ENCODE measurements around the gene ETS1.

ETS1 gene

DNA sequence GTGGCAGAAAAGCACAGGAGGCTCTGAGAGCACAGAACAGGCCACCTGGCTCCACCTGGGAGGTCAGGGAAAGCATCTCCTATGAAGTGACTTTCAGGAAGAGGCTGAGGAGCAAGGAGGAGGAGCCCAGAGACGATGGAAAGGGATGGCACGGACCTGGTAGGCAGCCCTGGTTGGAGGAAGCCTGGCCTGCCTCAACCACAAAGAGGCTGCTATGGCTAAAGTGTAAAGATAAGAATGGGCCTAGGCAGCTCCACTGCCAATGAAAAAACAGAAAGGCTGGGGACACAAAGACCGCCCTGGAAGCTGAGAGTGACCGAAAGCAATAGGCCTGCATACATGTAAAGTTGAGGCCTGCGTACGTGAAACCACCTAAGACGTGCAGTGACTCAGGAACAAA lies 31.2 kb upstream of the ETS1 start:
- no peak for DNase-seq

DNA sequence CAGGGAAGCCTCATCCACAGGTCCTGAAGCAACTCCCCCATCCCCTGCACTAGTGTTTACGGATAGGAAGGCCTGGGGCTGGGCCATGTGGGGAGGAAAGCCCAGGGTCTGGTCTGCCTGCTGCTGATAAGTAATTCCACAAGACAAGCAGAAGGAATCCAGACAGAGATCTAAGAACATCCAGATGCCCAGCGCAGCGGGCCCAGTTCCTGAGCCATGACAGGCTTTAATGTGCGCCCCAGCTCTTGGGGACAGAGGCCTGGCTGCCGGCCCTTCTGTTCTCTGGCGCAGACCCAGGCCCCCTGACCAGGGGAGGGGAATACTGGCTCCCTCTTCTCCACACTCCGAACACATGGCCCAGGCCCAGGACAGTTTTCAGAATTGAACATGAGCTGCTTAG lies 28.8 kb upstream of the ETS1 start:
- no peak for DNase-seq

DNA sequence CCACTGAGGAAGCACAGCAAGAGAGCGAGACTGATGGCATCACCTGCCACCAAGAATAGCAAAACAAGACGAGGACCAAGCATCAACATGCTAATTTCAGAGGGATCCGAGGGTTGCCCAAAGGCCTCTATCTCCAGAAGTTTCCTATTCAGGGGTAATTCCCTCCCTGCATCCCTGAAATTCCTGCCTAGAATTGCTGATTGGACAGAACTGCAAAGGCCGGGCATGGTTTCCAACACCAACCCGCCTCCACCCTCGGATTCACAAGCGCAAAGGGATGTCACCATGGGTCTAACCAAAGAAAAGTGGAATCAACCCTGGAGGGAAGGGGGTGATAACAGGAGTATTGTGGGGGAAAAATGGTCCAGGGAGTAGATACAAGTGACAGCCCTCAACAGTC lies 28.3 kb upstream of the ETS1 start:
- no peak for DNase-seq

DNA sequence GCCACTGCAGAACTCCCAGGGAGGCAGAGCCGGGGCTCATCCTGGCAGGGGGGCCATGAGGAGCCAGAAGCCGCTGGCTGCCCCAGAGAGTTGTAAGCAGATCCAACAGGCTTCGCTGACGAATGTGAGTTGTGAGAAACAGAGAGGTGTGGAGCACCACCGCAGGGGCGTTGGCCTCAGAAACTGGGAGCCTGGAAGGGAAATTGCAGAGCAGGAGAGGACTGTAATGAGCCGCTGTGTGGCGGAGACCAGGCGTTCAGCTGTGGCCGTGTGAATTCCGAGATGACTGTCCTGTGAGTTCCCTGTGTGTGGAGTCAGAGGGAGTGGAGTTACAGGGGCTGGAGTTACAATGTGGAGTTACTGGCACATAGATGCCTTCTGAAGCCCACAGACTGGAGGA lies 27.7 kb upstream of the ETS1 start:
- DNase-seq, result no peak

DNA sequence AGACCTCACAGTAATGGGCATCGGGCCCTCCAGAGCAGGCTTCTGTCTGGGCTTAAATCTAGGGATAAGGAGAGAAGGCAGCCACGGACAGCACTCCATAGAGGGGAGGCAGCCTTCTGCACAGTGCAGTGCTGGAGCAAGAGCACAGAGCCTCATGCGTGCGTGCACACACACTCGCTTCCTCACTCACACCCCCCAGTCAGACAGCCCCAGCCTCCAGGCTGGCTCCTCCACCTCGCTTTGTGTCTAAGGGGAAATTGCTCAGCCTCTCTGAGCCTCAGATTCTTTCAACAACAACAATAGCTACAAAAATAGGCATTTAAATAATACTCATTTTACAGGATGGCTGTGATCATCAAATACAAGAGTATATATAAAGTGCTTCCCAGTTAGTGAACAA lies 26.7 kb upstream of the ETS1 start:
- no peak for DNase-seq

DNA sequence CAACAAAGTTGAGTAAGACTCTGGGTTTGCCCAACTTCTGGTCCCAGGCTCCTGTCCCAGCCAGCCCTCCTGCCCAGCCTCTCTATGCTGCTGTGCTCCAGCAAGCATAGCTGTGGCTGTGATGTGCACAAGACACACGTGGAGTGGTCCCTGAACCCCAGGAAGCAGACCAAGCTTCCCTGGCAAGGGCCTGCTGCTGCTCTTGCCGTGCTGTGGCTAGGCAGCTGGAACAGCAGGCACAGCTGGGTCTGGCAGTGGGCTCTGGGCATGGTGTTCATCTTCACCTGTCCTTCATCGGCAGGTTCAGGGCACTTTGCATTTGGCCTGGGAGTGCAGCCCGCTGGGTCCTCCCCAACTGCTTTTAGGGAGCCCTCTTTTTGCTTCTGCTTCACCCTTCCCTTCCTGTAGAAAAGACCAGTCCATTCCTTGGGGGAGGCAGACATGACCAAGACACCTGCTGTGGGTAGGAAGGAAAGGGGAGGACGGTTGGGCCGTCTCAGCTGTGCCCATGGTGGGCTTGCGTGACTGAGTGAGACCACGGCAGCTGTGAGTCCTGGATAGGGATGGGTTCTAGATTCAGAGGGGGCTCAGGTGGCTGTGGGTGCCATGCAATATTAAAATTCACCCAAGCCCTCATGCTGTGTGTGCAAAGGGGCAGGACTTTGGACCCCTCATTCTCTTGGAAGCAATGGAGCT lies 26.1 kb upstream of the ETS1 start:
- DNase-seq, result no peak

DNA sequence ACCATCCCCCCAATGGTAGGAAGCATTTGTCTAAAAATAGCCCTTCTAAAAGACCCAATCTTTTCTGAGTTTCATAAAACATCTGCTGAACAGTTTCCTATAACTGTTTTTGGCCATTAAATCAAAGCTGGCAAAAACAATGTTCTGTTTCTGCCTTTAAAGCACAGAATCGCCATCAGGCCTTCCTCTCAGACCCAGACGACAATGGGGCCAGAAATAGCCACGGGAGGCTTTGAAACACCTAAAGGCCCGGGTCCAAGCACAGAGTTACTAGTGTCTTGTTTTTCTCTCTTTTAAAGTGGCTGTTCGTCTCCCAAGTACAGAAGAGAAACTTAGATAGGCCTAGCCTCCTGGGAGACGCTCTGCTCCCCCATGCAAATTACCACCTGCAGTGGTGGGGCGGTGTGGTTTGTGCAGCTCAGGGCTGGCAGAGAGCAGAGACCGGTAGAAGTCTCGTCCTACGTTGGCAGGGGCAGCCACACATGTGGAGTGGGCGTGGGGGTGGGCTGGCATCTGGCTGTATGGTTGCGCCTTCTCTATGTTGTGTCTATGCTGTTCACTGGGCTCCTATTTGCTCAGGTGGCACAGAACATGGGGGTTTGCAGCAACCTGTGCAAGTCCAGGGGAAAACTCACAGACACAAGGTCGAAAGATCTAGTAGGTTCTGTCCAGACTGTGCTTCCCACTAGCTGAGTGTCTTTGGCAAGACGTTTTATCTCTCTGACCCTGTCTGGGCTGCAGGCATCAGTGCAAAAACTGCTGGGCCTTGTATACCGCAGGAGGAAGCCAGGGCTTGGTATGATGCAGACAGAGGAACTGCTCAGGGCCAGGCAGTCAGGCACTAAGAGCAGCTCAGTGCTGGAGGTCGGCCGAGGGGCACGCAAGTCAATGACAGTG lies 23.6 kb upstream of the ETS1 start:
- no peak for DNase-seq

DNA sequence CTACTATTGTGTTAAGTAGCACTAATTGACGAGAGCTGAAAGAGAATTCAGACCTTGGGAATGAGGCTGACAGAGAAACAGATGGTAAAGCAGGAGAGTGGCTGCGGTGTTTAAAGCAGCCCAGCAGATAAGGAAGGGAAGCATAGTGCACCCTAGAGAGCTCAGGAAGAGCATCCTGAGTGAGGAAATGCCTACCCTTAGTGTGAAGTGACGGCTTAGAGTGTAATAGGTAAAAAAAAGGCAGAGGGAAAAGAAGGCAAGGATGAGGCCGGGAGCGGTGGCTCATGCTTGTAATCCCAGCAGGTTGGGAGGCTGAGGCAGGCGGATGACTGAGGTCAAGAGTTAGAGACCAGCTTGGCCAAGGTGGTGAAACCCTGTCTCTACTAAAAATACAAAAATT lies 22.4 kb upstream of the ETS1 start:
- no peak for DNase-seq

DNA sequence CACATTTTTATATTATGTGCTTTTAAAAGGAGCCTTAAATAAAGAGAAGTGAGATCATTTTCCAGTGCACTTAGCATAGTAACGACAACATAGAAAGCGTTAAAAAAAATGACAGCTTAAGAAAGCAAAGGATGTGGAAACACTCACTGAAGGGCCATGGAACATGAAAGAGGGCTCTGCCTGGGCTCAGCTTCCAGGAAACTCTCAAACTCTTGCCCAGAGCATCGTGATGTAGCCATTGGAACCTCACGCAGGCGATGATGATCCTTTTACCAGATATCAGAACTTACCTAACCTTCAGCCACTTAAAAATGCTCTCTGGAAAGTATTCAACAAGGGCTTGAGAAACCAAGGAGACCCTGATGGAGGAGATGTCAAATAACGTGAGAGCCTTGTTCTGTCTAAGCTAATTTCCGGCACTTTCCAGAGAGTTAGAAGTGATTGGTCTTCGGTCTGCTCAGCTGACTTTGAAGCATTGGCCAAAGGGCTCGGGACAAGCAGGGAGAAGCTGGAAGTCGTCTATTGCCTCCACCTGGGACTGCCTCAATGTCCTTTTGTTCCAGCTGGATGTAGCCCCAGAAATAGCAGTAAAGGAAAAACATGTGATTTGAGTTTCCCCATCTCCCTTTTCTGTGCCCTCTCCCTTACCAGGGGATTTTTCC lies 21.5 kb upstream of the ETS1 start:
- no peak for DNase-seq

DNA sequence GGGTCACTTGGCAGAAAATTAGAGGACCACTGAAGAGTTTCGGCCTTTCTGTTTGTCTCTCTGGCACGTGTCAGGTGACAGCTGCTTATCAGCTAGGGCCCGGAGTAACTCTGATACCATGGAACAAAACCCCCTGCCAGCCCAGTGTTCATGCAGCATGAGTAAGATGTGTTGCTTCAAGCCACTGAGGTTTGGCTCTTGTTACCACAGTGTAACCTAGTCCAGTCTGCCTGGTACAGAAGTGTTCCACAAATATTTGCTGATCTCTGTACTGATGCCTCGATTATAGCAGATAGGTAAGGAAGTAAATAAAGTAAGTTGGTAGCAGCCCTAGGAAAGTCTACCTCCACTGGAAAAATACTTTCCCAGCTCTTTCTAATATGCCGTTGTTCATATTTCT lies 20.5 kb upstream of the ETS1 start:
- DNase-seq, result peak; percentile 35

DNA sequence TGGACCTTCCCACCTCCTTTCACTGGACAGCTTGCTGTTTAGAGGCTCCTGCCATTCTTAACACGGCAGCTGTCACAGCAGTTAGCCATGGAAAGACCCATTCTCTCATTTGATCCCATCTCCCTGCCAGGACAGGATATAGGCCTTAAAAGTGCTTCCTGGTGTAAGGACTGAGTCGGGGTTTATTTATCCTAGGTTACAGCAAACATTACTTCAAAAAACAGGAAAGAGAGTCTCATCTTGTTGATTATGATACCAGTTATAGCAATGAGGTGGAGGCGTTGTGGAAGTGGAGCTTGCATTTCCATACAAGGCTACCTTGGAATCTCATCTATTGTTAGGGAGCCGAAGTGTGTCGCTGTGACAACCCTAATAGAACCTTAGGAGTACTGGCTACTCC lies 17.4 kb upstream of the ETS1 start:
- peak; percentile 81 for DNase-seq

DNA sequence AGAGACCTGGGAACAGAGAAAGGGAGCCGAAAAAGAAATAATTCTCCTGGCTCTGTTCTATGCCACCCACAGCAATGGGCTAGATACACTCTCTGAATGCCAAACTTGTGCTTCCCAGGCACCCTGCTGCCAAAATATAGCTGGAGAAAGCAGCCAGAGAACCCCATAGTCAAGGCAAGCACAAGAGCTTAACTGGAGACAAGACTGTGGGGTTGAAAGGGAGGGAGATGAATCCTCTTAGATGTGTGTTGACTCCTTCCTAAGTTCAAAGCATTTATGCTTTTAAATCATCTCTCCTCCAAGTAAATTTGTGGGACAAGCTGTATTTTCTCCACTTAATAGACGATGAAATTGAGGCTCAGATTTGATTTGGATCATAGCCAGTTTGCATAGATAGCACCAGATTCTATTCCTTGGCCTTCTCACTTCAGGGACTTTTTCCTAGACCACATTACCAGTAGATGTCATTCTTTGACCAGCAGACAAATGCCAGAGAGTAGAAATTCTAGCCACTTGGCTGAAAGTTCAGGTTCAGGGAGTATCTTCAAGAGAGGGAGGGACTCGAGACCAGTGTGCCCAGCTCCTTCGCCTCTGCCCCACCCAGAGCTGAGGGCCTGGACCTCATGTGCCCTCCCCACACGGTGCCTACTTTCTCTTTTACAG lies 16.5 kb upstream of the ETS1 start:
- DNase-seq, result no peak

DNA sequence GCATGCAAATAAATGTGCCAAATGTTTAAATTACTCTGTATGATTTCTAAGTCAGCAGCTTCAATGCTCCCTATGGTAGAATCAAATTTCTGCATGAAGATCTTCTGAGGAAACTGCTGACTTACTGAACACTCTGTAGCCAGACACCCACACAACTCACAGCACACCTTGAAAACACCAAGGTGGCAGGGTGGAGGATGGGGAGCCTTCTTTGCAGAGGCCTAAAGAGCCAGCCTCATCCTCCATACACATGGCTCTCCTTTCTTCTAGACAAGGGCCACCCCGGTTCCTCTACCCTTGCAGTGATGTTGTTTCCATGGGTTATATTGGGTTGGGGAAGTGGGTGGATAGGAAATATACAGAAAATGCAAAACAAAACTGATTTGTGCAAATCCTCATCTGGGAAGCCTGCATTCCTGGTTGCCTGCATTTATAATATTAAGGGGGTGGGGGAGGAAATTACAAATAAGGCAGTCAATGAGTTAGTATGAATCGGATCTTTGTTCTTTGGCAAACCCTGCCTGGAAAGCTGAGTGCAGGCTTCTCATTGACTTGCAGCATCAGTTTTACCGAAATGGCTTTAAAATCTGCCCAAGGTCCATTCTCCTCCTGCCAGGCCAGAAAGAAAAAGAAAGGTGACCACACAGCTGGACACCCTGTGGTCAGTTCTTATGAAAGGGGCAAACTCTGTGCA lies 15.8 kb upstream of the ETS1 start:
- no peak for DNase-seq

DNA sequence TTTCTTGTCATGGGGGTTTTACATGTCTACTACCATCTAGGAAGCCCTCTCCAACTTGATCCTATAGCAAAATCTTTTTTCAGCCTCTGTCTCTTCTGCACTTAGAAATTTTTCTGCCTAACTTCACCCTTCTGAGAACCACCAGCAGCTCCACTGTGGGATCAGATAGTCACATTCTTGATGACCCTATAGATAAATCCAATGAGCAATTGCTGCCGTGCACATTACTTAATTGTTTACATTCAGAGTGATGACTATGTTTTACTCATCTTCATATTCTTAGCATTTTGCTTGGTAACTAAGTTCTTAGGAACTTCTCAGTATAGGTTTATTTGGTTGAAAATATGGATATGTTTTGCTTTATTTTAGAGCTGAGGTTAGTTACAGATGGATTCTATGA lies 12.4 kb upstream of the ETS1 start:
- DNase-seq, result no peak

DNA sequence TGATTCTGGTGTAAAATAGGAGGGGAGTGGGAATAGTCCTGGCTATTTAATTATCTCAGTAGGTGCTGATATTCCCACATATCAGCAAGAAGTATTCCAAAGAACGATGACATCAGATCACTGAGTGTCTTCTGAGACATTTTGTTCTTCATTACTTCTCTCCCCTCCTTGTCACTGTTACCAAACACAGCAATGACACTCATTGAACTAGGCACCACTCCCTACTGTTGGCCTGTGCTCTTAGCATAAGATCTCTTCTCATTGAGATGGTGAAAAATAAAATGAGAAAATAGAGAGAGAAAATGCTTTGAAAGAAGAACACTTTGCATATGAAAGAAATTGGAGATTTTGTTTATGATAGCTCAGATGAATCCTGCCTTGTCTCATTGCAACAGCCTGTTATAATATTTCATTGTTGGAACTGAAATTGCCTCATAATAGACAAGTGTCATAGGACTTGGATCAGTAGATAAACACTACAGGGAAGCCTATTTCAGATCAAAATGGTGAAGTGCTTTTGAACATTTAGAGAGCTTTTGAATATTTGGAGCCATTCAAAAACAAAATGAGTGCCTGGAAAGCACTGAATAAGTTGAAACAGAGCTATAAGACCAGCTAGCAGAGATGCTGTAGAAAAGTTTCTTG lies 11.3 kb upstream of the ETS1 start:
- no peak for DNase-seq

DNA sequence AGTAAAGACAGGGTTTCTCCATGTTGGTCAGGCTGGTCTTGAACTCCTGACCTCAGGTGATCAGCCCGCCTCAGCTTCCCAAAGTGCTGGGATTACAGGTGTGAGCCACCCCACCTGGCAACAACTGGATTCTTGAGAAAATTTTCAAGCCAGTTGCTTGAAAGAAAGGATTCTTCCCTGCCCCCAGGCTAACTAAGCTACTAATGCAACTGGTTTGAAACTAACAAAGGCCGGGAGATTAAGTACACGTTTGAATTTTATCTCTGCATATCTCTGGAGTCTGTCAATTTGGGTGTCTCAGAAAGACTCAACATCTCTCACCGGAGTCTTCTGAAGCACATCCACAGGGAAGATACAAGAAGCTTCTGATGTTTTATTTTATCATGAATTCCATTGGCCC lies 10.7 kb upstream of the ETS1 start:
- DNase-seq, result no peak

DNA sequence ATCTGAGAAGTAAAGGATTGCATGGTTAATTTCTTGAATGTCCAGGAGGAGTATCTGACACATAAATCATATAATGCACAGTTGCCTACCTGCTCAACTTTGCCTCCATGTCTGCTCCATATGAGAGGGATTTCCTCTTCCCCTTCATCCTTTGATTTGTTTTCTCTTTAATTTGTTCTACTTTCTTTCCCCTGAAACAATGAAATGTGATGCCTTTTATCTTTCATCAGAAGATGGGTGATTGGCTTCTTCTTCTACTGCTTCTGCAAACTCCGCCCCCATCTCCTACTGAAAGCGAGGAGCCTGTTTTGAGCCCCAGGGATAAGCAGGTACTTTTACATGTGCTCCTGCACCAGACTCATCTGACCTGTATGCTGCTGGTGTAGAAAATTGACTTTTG lies 9.9 kb upstream of the ETS1 start:
- DNase-seq, result no peak

DNA sequence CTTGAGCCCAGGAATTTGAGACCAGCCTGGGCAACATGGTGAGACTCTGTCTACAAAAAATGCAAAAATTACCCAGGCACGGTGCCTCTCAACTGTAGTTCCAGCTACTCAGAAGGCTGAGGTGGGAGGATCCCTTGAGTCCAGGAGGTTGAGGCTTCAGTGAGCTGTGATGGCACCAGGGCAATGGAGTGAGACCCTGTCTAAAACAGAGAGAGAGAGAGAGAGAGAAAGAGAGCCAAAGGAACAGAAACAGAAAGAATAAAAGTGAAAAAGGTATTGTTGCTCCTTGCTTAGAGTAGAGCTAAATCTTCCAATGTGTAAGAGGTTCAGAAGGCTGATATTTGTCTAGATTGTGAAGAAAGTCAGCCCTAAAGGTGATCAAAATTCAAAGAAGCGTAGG lies 8.9 kb upstream of the ETS1 start:
- DNase-seq, result no peak

DNA sequence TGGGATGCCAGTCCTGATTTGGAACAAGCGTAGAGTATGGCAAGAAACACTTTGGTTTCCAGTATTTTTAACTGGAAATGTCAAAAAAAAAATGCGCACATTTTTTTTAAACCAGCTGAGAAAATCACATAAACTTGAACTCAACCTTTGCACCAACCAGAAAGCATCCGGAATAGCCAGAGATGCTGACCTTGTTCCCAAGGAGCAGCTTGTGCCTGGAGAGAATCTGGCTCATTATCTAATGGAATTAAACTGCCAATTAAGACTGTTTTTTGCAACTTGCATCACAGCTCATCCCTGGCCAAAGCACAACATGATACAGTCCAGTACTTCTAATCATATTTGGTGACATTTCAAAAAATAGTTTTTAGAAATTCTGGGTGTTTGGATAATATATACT lies 8.4 kb upstream of the ETS1 start:
- DNase-seq, result no peak

DNA sequence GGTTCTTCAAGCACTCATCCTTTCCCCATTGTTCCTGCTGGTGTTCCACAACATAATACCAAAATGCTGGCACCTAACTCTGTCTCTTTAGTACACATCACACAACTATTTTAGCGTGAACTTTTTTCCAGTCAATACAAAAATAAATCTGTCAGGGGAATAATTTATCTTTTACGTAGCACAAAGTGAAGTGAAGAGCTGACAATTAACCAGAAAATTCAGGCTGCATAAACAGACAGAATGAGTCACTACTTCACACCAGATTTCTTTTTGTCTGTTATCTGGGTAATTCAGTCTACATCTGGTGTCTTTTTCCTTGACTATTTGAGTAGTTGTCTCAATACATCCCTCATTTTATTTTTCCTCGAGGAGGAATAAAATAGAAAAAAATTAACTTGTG lies 7.9 kb upstream of the ETS1 start:
- no peak for DNase-seq

DNA sequence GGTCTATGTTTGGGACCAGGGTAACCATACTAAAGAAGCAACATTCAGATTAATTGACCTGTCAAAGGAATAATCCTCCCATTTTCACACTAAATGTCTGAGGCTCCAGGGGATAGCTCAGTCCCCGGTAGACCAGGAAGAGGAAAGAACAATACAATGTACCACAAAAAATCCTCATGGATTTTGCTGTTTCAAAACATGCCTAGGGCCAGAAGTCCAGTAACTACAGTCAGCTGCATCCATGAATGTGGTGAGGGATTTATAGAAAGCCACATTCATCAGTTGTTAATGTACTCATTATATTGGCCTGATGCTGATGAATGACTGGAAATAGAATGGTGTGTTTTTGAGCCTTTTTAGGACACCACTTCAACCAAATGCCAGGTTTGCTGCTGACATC lies 6.9 kb upstream of the ETS1 start:
- no peak for DNase-seq

DNA sequence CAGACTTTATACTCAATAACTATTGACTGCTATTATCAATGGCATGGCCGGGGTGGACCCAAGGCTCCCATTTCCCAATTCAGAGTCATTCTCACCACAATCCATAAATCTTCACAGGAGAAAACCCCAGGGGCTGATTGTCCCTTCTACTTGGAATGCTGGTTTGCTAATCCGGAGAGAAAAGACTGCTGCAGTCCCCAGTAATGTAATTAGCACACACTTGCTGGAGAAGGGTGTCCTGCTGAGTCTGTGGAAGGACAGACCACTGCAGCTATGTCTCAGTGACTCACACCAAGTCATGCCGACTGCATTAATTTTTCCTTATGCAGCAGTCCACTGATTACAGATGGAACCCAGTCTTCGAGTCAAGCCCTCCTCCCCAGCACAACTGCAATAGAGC lies 5.9 kb upstream of the ETS1 start:
- DNase-seq, result no peak
